T-helper 2 cell (primary cell): Measurements from ENCODE around the gene MAVS.
"Not testable (repeated sequence)": the region's sequence is repeated elsewhere in the genome, so short reads cannot be mapped to it uniquely, and the experiment has no call there.

Experiments
- DNase-seq, 5 experiments: peaks; one replicate each; pipeline versions ENCODE4 v3.0.0 to v3.0.0-alpha.2; 2012 to 2022

The MAVS gene

GRCh38 chr20:3854462-3854871 is 7.8 kb downstream of the MAVS start:
- no peak for DNase-seq

GRCh38 chr20:3857405-3857804 is 10.8 kb downstream of the MAVS start:
- no peak for DNase-seq

GRCh38 chr20:3858689-3859088 is 12.1 kb downstream of the MAVS start:
- no peak for DNase-seq

GRCh38 chr20:3861191-3861590 is 14.6 kb downstream of the MAVS start:
- no peak for DNase-seq

GRCh38 chr20:3862333-3862732 is 15.7 kb downstream of the MAVS start:
- no peak for DNase-seq

- DNase-seq, result no peak
These were observed 16.7 kb downstream of the MAVS start for GRCh38 chr20:3863317-3863716.

- DNase-seq, result no peak
These were observed 17.9 kb downstream of the MAVS start for GRCh38 chr20:3864518-3864917.

- no peak for DNase-seq
These were observed 18.7 kb downstream of the MAVS start for GRCh38 chr20:3865152-3865886.

- DNase-seq, result no peak
These were observed 19.3 kb downstream of the MAVS start for GRCh38 chr20:3865887-3866407.

GRCh38 chr20:3866464-3866863 is 19.8 kb downstream of the MAVS start:
- DNase-seq, result no peak

- no peak for DNase-seq
These were observed 21.2 kb downstream of the MAVS start for GRCh38 chr20:3867802-3868201.

- DNase-seq, result no peak
These were observed 23.4 kb downstream of the MAVS start for GRCh38 chr20:3869839-3870634.

GRCh38 chr20:3871550-3872265 is 25.1 kb downstream of the MAVS start:
- no peak for DNase-seq

- DNase-seq, result no peak
These were observed 26.9 kb downstream of the MAVS start for GRCh38 chr20:3873507-3873906.

- DNase-seq, result no peak
These were observed 27.7 kb downstream of the MAVS start for GRCh38 chr20:3874194-3874844.

- no peak for DNase-seq
These were observed 28.8 kb downstream of the MAVS start for GRCh38 chr20:3875378-3875974.

GRCh38 chr20:3876000-3876399 is 29.4 kb downstream of the MAVS start:
- DNase-seq, result no peak

- DNase-seq, result no peak
These were observed 30.0 kb downstream of the MAVS start for GRCh38 chr20:3876676-3877075.

GRCh38 chr20:3878921-3879274 is 32.3 kb downstream of the MAVS start:
- not testable (repeated sequence) for DNase-seq

GRCh38 chr20:3885715-3886114 is 39.1 kb downstream of the MAVS start:
- no peak for DNase-seq

- no peak for DNase-seq
These were observed 41.4 kb downstream of the MAVS start for GRCh38 chr20:3887876-3888620.
